Fibroblast of pulmonary artery (primary cell): Measurements from ENCODE around the gene CAPN15.
A peak's percentile ranks its signal among the peaks of the same experiment; 100 is the strongest.

Experiments
- DNase-seq: peaks from one replicate; pipeline ENCODE4 v3.0.0-alpha.2; 2010; ENCODE audit warnings: low read depth
- H3K4me3 ChIP-seq: replicated peaks from 2 replicates; pipeline ENCODE4 v1.5.1; 2011; ENCODE audit warnings: low read depth, mild to moderate bottlenecking, control low read depth, low read length, moderate library complexity
- TF ChIP-seq, protein P1 (sequence below): IDR thresholded peaks from 2 replicates; pipeline ENCODE4 v1.5.1; 2011; ENCODE audit warnings: mild to moderate bottlenecking, control low read depth, low read length, inconsistent platforms; ENCODE audit errors: missing control alignments

CAPN15 gene

DNA sequence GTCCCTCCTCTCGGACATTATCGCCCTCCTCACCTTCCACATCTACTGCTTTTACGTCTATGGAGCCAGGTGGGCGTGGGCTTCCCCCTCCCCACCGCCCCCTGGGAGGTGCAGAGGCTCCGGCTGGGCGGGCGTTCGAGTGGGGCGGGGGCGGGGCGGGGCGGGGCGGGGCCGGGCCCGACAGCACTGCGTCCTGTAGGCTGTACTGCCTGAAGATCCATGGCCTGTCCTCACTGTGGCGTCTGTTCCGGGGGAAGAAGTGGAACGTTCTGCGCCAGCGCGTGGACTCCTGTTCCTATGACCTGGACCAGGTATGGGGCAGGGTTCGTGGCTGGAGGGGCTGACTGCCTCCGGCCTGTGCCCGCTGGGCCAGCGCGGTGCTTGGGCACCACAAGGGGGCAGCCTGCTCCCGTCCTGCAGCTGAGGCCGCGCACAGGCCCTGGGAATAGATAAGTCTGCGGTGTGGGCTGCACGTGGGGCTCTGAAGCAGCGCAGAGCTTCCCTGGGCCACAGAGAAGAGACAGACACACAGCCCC lies 51.4 kb downstream of the CAPN15 start:
- TF ChIP-seq, protein P1, sequence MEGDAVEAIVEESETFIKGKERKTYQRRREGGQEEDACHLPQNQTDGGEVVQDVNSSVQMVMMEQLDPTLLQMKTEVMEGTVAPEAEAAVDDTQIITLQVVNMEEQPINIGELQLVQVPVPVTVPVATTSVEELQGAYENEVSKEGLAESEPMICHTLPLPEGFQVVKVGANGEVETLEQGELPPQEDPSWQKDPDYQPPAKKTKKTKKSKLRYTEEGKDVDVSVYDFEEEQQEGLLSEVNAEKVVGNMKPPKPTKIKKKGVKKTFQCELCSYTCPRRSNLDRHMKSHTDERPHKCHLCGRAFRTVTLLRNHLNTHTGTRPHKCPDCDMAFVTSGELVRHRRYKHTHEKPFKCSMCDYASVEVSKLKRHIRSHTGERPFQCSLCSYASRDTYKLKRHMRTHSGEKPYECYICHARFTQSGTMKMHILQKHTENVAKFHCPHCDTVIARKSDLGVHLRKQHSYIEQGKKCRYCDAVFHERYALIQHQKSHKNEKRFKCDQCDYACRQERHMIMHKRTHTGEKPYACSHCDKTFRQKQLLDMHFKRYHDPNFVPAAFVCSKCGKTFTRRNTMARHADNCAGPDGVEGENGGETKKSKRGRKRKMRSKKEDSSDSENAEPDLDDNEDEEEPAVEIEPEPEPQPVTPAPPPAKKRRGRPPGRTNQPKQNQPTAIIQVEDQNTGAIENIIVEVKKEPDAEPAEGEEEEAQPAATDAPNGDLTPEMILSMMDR, result peak; percentile 76
- H3K4me3 ChIP-seq, result no peak overlapping the region
- peak; percentile 80 for DNase-seq

DNA sequence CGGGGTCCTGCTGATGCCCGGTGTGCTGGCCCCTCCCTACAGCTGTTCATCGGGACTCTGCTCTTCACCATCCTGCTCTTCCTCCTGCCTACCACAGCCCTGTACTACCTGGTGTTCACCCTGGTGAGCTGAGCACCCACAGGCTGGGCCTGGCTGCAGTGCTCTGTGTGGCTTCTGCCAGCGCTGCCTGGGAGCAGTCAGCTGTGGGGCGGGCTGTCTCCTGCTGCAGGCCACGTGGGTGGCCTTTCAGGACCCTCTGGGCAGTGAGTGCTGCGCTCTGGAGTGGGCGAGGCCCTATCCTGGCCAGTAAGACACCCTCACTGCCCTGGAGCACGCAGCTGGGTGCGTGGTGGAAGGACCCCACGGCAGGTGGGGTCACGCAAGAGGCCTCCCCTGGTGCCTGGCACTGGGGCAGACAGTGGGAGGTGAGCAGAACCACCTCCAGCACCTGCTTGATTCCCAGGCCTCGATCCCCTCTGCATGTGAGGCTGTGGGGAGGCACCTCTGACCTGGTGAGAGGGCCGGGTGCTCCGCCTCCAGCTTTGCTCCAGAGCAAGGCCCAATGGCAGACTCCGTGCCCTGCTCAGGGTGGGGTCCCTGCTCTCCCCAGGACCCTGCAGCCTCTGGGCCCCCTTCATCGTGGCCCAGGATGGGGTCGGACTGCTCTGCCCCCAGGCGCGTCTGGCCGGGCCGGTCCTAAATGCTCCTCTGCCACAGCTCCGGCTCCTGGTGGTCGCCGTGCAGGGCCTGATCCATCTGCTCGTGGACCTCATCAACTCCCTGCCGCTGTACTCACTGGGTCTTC lies 52.8 kb downstream of the CAPN15 start:
- no peak overlapping the region for H3K4me3 ChIP-seq
- TF ChIP-seq, protein P1, result no peak
- no peak for DNase-seq

DNA sequence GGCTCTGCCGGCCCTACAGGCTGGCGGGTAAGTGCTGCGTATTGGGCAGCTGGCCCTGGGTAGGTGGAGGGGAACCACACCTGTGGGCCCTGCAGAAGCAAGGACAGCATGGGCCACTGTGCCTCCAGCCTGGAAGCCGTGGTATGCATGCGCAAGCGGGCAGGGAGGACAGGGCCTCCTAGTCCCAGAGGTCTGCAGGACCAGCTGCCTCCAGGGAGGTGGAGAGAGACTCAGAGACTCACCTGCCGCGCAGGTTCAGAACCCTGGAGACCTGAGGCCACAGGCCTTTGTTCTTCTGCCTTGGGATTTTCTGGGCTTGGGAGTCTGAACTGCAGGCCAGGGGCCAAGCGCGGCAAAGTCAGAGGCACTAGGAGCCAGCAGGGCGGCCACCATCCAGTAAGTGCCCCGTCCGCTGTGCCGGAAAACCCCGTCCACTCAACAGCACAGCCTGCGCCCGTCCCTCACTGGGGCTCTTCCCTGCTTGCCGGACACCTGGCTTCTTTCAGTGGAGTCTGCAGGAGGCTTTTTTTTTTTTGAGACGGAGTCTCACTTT lies 53.5 kb downstream of the CAPN15 start:
- H3K4me3 ChIP-seq, result no peak overlapping the region
- TF ChIP-seq, protein P1, result no peak
- no peak for DNase-seq

DNA sequence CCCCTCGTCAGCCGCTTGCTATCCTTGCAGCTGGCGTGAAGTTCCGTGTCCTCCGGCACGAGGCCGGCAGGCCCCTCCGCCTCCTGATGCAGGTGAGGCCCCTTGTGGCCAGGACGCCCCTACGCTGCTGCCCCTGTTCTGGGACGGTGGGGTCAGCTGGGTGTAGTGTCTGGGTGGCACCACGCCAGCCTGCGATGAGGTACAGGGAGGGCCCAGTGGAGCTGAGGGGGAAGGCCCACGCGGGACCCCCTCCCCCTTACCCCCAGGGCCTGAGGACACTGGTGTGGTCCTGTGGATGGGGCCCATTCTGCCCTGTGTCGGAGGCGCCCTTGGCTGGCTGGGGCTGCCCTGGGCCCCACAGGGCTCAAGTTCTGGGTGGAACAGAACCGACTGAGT lies 54.7 kb downstream of the CAPN15 start:
- DNase-seq, result no peak
- TF ChIP-seq, protein P1, result no peak
- no peak overlapping the region for H3K4me3 ChIP-seq

DNA sequence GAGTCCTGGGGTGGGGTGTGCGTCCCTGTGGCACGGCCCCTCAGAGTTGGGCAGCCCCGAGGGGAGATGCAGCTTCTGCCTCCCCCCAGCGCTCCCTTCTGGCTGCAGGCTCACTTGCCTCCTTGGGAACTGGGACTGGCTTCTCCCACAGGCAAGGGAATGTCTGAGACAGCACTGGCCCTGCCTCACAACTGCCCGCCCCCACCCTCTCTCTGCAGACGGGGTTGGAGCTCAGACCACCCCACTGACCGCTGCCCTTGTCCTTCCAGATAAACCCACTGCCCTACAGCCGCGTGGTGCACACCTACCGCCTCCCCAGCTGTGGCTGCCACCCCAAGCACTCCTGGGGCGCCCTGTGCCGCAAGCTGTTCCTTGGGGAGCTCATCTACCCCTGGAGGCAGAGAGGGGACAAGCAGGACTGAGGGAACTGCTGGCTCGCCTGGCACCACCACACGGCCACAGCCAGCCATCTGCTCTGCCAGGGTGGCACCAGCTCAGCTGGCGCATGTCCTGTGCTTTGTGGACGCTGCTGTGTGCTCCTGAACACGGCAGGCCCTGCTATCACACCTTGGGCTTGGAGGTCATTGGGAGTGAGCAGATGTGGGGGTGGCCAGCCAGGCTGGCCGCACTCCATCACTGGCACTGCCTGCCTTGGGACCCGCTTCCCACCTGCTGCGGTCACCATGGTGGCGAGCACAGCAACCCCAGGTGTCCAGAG lies 55.3 kb downstream of the CAPN15 start:
- DNase-seq, result no peak
- TF ChIP-seq, protein P1, result no peak
- no peak overlapping the region for H3K4me3 ChIP-seq

DNA sequence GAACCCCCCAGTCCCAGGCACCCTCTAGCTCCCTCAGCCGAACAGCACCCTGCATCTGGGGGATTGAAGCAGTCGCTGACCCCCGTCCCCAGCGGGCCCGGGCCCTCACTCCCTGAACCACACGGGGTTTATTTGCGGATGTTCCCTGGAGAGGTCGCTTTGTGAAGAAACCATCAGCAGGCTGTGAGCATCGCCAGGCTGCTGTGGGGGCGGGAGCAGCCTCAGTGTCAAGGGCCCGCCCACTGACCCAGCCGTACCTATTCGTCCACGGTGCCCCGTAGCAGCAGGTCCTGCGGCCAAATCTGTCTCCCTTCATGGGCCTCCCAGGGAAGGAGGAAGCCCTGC lies 55.9 kb downstream of the CAPN15 start:
- TF ChIP-seq, protein P1, result no peak
- H3K4me3 ChIP-seq, result no peak overlapping the region
- no peak for DNase-seq
